HEK293 (cell line): ENCODE data around the gene STK40.
A peak's percentile ranks its signal among the peaks of the same experiment; 100 is the strongest.

Experiments used
- CTCF ChIA-PET: fragments of 350-600 bp; formaldehyde crosslinking; extraction: SDS; loops from one replicate; lab custom pipeline; 2021; ENCODE audit warnings: antibody characterized with exemption; lab: Yijun Ruan, JAX
- POLR2A ChIA-PET: fragments of 300-600 bp; formaldehyde crosslinking; extraction: SDS; loops from one replicate; lab custom pipeline; 2020; ENCODE audit warnings: antibody characterized with exemption, inconsistent platforms; lab: Yijun Ruan, JAX
- H3K27ac ChIP-seq: fragments of 200-500 bp; sonication (Bioruptor generic); 2 replicates; pipeline ENCODE4 v1.5.1; 2014; ENCODE audit warnings: low read depth, low read length, control low read depth, inconsistent platforms; ENCODE audit errors: extremely low read depth
- H3K36me3 ChIP-seq, 2 experiments: fragments of 200-500 bp in 1 of 2; sonication (Bioruptor generic) in 1 of 2; 1 replicate in 1 of 2; 2 replicates in 1 of 2; pipeline ENCODE4 v1.5.1; 2014 to 2017; ENCODE audit warnings: inconsistent platforms in 2 of 2, low read length in 2 of 2; ENCODE audit not compliant: control insufficient read depth in 2 of 2, insufficient read depth in 1 of 2
- H3K4me1 ChIP-seq: fragments of 200-500 bp; sonication (Bioruptor generic); 2 replicates; pipeline ENCODE4 v1.5.1; 2014; ENCODE audit warnings: mild to moderate bottlenecking, low read length, inconsistent platforms; ENCODE audit not compliant: control insufficient read depth, insufficient read depth
- H3K4me3 ChIP-seq: 2 replicates; pipeline ENCODE4 v1.5.1; 2011; ENCODE audit warnings: low read depth, mild to moderate bottlenecking, control low read depth, low read length, moderate library complexity
- H3K9me3 ChIP-seq: fragments of 200-500 bp; sonication (Bioruptor generic); 2 replicates; pipeline ENCODE4 v1.5.1; 2014; ENCODE audit warnings: low read depth, low read length, inconsistent platforms; ENCODE audit not compliant: control insufficient read depth, insufficient read depth
- BCL11A ChIP-seq: fragments of 450-650 bp; formaldehyde crosslinking; IDR thresholded peaks from 2 replicates; pipeline ENCODE4 v1.5.1; 2016; ENCODE audit warnings: low read depth, missing biosample characterization, missing genetic modification characterization
- SP3 ChIP-seq: fragments of 450-650 bp; formaldehyde crosslinking; IDR thresholded peaks from 2 replicates; pipeline ENCODE4 v1.5.1; 2016; ENCODE audit warnings: missing biosample characterization, missing genetic modification characterization
- YY1 ChIP-seq: fragments of 450-650 bp; formaldehyde crosslinking; IDR thresholded peaks from 2 replicates; pipeline ENCODE4 v1.5.1; 2018; ENCODE audit warnings: missing biosample characterization, missing genetic modification characterization
- ZFHX2 ChIP-seq: fragments of 450-650 bp; formaldehyde crosslinking; conservative IDR thresholded peaks from 2 replicates; pipeline ENCODE4 v1.5.1; 2016; ENCODE audit warnings: missing biosample characterization, missing genetic modification characterization
- ZFP3 ChIP-seq: fragments of 450-650 bp; formaldehyde crosslinking; IDR thresholded peaks from 2 replicates; pipeline ENCODE4 v1.5.1; 2016; ENCODE audit warnings: low read depth, missing biosample characterization, missing genetic modification characterization
- ZFP41 ChIP-seq: fragments of 450-650 bp; formaldehyde crosslinking; IDR thresholded peaks from 2 replicates; pipeline ENCODE4 v1.5.1; 2016; ENCODE audit warnings: missing biosample characterization, missing genetic modification characterization, borderline replicate concordance
- ZNF121 ChIP-seq: fragments of 450-650 bp; formaldehyde crosslinking; IDR thresholded peaks from 2 replicates; pipeline ENCODE4 v1.5.1; 2016; ENCODE audit warnings: missing biosample characterization, missing genetic modification characterization
- ZNF350 ChIP-seq: fragments of 450-650 bp; formaldehyde crosslinking; IDR thresholded peaks from 2 replicates; pipeline ENCODE4 v1.5.0; 2017; ENCODE audit warnings: missing biosample characterization, mild to moderate bottlenecking, missing genetic modification characterization
- ZNF394 ChIP-seq: fragments of 450-650 bp; formaldehyde crosslinking; IDR thresholded peaks from 2 replicates; pipeline ENCODE4 v1.5.1; 2016; ENCODE audit warnings: missing biosample characterization, missing genetic modification characterization, mild to moderate bottlenecking, moderate library complexity, borderline replicate concordance
- ZNF501 ChIP-seq: fragments of 450-650 bp; formaldehyde crosslinking; IDR thresholded peaks from 2 replicates; pipeline ENCODE4 v1.5.1; 2016; ENCODE audit warnings: missing biosample characterization, missing genetic modification characterization
- ZNF530 ChIP-seq: fragments of 450-650 bp; formaldehyde crosslinking; IDR thresholded peaks from 2 replicates; pipeline ENCODE4 v1.5.1; 2016; ENCODE audit warnings: low read depth, missing biosample characterization, missing genetic modification characterization
- ZNF629 ChIP-seq: fragments of 450-650 bp; formaldehyde crosslinking; IDR thresholded peaks from 2 replicates; pipeline ENCODE4 v1.5.1; 2017; ENCODE audit warnings: missing biosample characterization, missing genetic modification characterization
- ZNF768 ChIP-seq: fragments of 450-650 bp; formaldehyde crosslinking; IDR thresholded peaks from 2 replicates; pipeline ENCODE4 v1.5.1; 2018; ENCODE audit warnings: missing biosample characterization, mild to moderate bottlenecking, missing genetic modification characterization
- ZNF830 ChIP-seq: fragments of 450-650 bp; IDR thresholded peaks from 2 replicates; pipeline ENCODE4 v1.5.0; 2018; ENCODE audit warnings: missing biosample characterization, missing genetic modification characterization, low read depth, mild to moderate bottlenecking, moderate library complexity
- TF ChIP-seq, protein P1 (sequence below): fragments of 450-650 bp; formaldehyde crosslinking; conservative IDR thresholded peaks from 2 replicates; pipeline ENCODE4 v1.5.1; 2016; ENCODE audit warnings: low read depth, missing biosample characterization, missing genetic modification characterization
- TF ChIP-seq, protein P2 (sequence below): fragments of 450-650 bp; formaldehyde crosslinking; IDR thresholded peaks from 2 replicates; pipeline ENCODE4 v1.5.1; 2017; ENCODE audit warnings: missing biosample characterization, missing genetic modification characterization
- TF ChIP-seq, protein P3 (sequence below): fragments of 450-650 bp; formaldehyde crosslinking; IDR thresholded peaks from 2 replicates; pipeline ENCODE4 v1.5.1; 2017; ENCODE audit warnings: missing biosample characterization, missing genetic modification characterization

Gene STK40

DNA sequence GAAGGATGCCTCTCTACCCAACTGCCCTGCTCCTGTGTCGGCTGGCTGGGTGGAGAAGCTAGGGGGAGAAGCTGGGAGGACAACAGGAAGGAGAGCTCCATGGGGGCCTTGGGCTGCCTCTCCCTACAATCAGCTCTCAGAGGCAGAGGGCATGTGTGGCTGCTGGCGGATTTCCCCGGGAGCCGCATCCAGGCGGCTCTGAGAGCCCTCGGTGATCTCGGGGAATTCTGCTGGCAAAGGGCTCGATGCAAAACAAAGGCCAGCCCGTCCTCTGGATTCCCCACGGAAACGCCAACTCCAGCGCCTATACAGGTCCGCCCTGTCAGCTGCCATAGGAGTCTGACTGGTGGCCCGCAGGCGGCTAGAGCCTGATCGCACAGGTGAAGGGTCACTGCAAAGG lies 35.9 kb downstream of the STK40 start:
- peaks cover 0 to 93% of the 10 kb centered on the region in 2 experiments; a peak in 2 of 3 replicates for H3K36me3 ChIP-seq
- no peak overlapping the region for H3K27ac ChIP-seq
- H3K9me3 ChIP-seq: no peaks in the 10 kb centered on the region
- CTCF ChIA-PET: interaction anchor here (0.6 kb wide), 1 partner anchor 494 kb away, joined by 3 read pairs; no protein-coding TSS in a partner anchor
- no peaks in the 10 kb centered on the region for H3K4me1 ChIP-seq
- TF ChIP-seq ZNF530 (tag by site-specific recombination) (no peak), YY1 (tag by site-specific recombination) (no peak), SP3 (no peak), ZNF121 (tag by site-specific recombination) (no peak), ZNF394 (tag by site-specific recombination) (peak; percentile 49; the same call in 1 of the 2 replicates)
- TF ChIP-seq, protein P1, sequence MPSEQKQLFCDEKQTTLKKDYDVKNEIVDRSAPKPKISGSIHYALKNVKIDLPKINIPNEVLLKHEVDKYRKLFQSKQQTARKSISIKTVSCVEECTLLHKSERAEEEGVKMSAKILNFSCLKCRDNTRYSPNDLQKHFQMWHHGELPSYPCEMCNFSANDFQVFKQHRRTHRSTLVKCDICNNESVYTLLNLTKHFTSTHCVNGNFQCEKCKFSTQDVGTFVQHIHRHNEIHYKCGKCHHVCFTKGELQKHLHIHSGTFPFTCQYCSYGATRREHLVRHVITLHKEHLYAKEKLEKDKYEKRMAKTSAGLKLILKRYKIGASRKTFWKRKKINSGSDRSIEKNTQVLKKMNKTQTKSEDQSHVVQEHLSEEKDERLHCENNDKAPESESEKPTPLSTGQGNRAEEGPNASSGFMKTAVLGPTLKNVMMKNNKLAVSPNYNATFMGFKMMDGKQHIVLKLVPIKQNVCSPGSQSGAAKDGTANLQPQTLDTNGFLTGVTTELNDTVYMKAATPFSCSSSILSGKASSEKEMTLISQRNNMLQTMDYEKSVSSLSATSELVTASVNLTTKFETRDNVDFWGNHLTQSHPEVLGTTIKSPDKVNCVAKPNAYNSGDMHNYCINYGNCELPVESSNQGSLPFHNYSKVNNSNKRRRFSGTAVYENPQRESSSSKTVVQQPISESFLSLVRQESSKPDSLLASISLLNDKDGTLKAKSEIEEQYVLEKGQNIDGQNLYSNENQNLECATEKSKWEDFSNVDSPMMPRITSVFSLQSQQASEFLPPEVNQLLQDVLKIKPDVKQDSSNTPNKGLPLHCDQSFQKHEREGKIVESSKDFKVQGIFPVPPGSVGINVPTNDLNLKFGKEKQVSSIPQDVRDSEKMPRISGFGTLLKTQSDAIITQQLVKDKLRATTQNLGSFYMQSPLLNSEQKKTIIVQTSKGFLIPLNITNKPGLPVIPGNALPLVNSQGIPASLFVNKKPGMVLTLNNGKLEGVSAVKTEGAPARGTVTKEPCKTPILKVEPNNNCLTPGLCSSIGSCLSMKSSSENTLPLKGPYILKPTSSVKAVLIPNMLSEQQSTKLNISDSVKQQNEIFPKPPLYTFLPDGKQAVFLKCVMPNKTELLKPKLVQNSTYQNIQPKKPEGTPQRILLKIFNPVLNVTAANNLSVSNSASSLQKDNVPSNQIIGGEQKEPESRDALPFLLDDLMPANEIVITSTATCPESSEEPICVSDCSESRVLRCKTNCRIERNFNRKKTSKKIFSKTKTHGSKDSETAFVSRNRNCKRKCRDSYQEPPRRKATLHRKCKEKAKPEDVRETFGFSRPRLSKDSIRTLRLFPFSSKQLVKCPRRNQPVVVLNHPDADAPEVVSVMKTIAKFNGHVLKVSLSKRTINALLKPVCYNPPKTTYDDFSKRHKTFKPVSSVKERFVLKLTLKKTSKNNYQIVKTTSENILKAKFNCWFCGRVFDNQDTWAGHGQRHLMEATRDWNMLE (tag by site-specific recombination): no peak
- POLR2A ChIA-PET: no interaction called here
- H3K4me3 ChIP-seq: no peak overlapping the region

DNA sequence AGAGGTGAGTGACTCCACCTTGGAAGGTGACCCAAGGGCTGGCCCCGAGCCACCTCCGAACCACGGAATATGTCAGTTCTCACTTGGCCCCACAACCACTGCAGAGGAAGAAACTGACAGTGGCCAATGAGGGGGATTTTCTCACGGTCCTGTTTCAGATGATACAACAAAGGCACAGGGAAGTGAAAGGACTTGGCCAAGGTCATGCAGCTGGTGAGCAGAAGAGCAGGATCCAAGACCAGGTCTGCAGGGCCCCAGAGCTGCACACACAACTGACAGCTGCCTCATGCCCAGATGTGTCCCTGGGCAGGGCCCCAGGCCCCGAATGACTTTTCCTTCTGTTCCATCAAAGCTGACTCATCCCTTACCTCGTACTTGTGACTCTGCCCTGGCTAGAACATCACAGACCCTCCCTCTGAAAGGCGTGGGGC lies 36.5 kb downstream of the STK40 start:
- CTCF ChIA-PET: interaction anchor here (0.6 kb wide), 1 partner anchor 494 kb away, joined by 3 read pairs; no protein-coding TSS in a partner anchor
- H3K9me3 ChIP-seq: no peaks in the 10 kb centered on the region
- no peak overlapping the region for H3K27ac ChIP-seq
- H3K4me3 ChIP-seq: no peak overlapping the region
- POLR2A ChIA-PET: no interaction called here
- no peaks in the 10 kb centered on the region for H3K4me1 ChIP-seq
- TF ChIP-seq BCL11A (tag by site-specific recombination) (no peak), ZFHX2 (tag by site-specific recombination) (no peak), ZNF830 (no peak), ZNF629 (no peak)
- TF ChIP-seq, protein P2, sequence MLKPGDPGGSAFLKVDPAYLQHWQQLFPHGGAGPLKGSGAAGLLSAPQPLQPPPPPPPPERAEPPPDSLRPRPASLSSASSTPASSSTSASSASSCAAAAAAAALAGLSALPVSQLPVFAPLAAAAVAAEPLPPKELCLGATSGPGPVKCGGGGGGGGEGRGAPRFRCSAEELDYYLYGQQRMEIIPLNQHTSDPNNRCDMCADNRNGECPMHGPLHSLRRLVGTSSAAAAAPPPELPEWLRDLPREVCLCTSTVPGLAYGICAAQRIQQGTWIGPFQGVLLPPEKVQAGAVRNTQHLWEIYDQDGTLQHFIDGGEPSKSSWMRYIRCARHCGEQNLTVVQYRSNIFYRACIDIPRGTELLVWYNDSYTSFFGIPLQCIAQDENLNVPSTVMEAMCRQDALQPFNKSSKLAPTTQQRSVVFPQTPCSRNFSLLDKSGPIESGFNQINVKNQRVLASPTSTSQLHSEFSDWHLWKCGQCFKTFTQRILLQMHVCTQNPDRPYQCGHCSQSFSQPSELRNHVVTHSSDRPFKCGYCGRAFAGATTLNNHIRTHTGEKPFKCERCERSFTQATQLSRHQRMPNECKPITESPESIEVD (tag by site-specific recombination): no peak
- peaks cover 0 to 93% of the 10 kb centered on the region in 2 experiments; a peak in 2 of 3 replicates for H3K36me3 ChIP-seq

DNA sequence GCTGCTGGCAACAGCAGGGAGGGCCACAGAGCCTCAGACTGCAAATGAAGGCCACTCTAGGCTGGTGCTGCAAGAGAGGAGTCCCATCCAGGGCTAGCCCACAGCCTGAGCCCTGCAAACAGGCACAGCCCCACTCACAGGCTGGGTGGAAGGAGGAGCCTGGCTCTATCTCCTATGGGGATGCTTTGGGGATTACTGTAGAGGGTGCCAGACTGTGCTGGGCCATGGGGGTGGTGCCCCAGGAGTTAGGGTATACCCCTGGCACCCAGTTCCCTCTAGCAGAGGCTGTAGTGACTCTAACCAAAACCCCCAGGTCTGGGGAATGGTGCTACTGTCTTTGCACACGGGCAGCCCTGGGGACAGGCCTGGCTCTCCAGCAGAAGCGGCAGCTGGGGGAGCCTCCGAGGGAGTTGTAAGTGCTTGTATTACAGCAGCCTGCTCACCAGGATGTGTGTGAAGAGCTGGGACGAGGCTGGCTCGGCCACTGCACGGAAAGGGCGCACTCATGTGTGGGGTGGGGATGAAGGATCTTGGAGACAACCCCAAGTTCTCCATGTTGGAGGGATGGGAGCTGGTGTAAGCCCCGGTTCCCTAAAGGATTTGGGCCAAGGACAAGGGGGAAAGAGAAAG lies 38.9 kb downstream of the STK40 start:
- no peak overlapping the region for H3K4me3 ChIP-seq
- no peak overlapping the region for H3K27ac ChIP-seq
- H3K9me3 ChIP-seq: no peaks in the 10 kb centered on the region
- H3K4me1 ChIP-seq: no peaks in the 10 kb centered on the region
- ChIA-PET POLR2A (no interaction called here), CTCF (interaction anchor here (0.7 to 2.1 kb wide), 3 partner anchors 22 to 102 kb away, joined by 3 to 11 read pairs (median 3); no protein-coding TSS in a partner anchor)
- peaks cover 0 to 93% of the 10 kb centered on the region in 2 experiments; a peak in 2 of 3 replicates for H3K36me3 ChIP-seq
- TF ChIP-seq, protein P1 (tag by site-specific recombination): no peak
- no peak for TF ChIP-seq ZFP41
- no peak for TF ChIP-seq ZNF350
- TF ChIP-seq ZNF768: no peak
- TF ChIP-seq ZNF501 (tag by site-specific recombination): no peak
- TF ChIP-seq, protein P3, sequence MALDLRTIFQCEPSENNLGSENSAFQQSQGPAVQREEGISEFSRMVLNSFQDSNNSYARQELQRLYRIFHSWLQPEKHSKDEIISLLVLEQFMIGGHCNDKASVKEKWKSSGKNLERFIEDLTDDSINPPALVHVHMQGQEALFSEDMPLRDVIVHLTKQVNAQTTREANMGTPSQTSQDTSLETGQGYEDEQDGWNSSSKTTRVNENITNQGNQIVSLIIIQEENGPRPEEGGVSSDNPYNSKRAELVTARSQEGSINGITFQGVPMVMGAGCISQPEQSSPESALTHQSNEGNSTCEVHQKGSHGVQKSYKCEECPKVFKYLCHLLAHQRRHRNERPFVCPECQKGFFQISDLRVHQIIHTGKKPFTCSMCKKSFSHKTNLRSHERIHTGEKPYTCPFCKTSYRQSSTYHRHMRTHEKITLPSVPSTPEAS (tag by site-specific recombination): no peak
- TF ChIP-seq ZFP3: no peak
